B cell (primary cell): ENCODE results near the gene WIPF1. TPM values are rescaled to one million over a fixed set of nuclear protein-coding genes. Genes with fewer than 3 reads are reported as not detected.

ENCODE experiments used
- ATAC-seq: fragments of 200-7000 bp; cut with Tn5 transposase; one replicate; pipeline ENCODE4 v1.10.0; 2021; ENCODE audit warnings: low read depth, mild to moderate bottlenecking, moderate number of reproducible peaks, moderate library complexity
- CTCF ChIA-PET: fragments of 350-600 bp; sonication (Branson Sonifier 250); formaldehyde crosslinking; loops from one replicate; lab custom pipeline; 2021; ENCODE audit warnings: antibody characterized with exemption, inconsistent platforms; lab: Charles Lee
- POLR2A ChIA-PET: fragments of 350-600 bp; sonication (Branson Sonifier 250); formaldehyde crosslinking; loops from one replicate; lab custom pipeline; 2021; ENCODE audit warnings: antibody characterized with exemption; lab: Charles Lee
- DNase-seq: peaks from one replicate; pipeline ENCODE4 v3.0.0; 2013
- H2AFZ ChIP-seq: 2 replicates; pipeline ENCODE4 v1.6.1; 2012; ENCODE audit warnings: mild to moderate bottlenecking, low read depth, low read length; ENCODE audit not compliant: insufficient read depth, poor library complexity, severe bottlenecking
- H3K27ac ChIP-seq, 2 donors: 1 replicate in 1 of 2; 2 replicates in 1 of 2; pipeline ENCODE4 v1.5.1; 2012 to 2013; ENCODE audit warnings: low read length in 2 of 2, mild to moderate bottlenecking in 2 of 2, moderate library complexity in 1 of 2
- H3K27me3 ChIP-seq, 4 experiments: fragments of 200-600 bp in 1 of 4; sonication (generic) in 1 of 4; replicated peaks in 1 of 4; 1 replicate in 2 of 4; 2 replicates in 2 of 4; pipeline versions ENCODE4 v1.6.1 to v1.7.0; 2013 to 2016; ENCODE audit warnings: low read length in 3 of 4, mild to moderate bottlenecking in 2 of 4, mixed read lengths in 1 of 4, moderate library complexity in 1 of 4; ENCODE audit not compliant: insufficient read depth in 4 of 4, control insufficient read depth in 3 of 4; ENCODE audit errors: control extremely low read depth in 1 of 4
- H3K36me3 ChIP-seq, 2 experiments: replicated peaks in 1 of 2; 1 replicate in 1 of 2; 2 replicates in 1 of 2; pipeline versions ENCODE4 v1.6.1 to v1.7.1; 2013; ENCODE audit warnings: low read length in 1 of 2; ENCODE audit not compliant: insufficient read depth in 2 of 2, control insufficient read depth in 1 of 2; ENCODE audit errors: control extremely low read depth in 1 of 2, extremely low read depth in 1 of 2
- H3K4me1 ChIP-seq, 2 donors: fragments of 200-600 bp in 1 of 2; sonication (generic) in 1 of 2; 1 replicate in 1 of 2; 2 replicates in 1 of 2; pipeline versions ENCODE4 v1.5.1 to v1.6.1; 2013 to 2017; ENCODE audit warnings: low read length in 2 of 2; ENCODE audit not compliant: control insufficient read depth in 2 of 2, insufficient read depth in 2 of 2
- H3K4me2 ChIP-seq: replicated peaks from 2 replicates; pipeline ENCODE3; 2012; ENCODE audit warnings: mild to moderate bottlenecking, low read depth, low read length; ENCODE audit not compliant: poor library complexity, severe bottlenecking
- H3K4me3 ChIP-seq, 5 experiments: fragments of 200-600 bp in 1 of 5; sonication (generic) in 1 of 5; 1 replicate in 3 of 5; 2 replicates in 2 of 5; pipeline versions ENCODE4 v1.5.1 to v1.7.0; 2011 to 2016; ENCODE audit warnings: low read length in 4 of 5, mild to moderate bottlenecking in 4 of 5, low read depth in 2 of 5, control low read depth in 1 of 5, moderate library complexity in 1 of 5; ENCODE audit not compliant: insufficient read depth in 1 of 5; ENCODE audit errors: control extremely low read depth in 1 of 5, extremely low read depth in 1 of 5
- H3K79me2 ChIP-seq: fragments of 200-600 bp; sonication (generic); one replicate; pipeline ENCODE4 v1.6.0; 2016; ENCODE audit warnings: low read length; ENCODE audit not compliant: control insufficient read depth, insufficient read depth
- H3K9ac ChIP-seq: fragments of 200-600 bp; sonication (generic); 2 replicates; pipeline ENCODE4 v1.6.1; 2017; ENCODE audit warnings: mild to moderate bottlenecking, low read length, moderate library complexity
- H3K9me3 ChIP-seq, 3 donors: one replicate each; pipeline versions ENCODE4 v1.6.1 to v1.7.1; 2013; ENCODE audit warnings: low read length in 2 of 3; ENCODE audit not compliant: control insufficient read depth in 2 of 3, insufficient read depth in 1 of 3; ENCODE audit errors: control extremely low read depth in 1 of 3
- H4K20me1 ChIP-seq: 2 replicates; pipeline ENCODE4 v1.6.0; 2012; ENCODE audit warnings: mild to moderate bottlenecking, low read length; ENCODE audit not compliant: insufficient read depth, control insufficient read depth, poor library complexity, severe bottlenecking
- H3K27ac Mint-ChIP-seq: one replicate; pipeline ENCODE4 v1.8.0; 2021; ENCODE audit warnings: mixed read lengths
- H3K27me3 Mint-ChIP-seq: one replicate; pipeline ENCODE4 v1.8.0; 2021; ENCODE audit warnings: mixed read lengths
- H3K4me1 Mint-ChIP-seq: one replicate; pipeline ENCODE4 v1.8.0; 2021; ENCODE audit warnings: mixed read lengths
- H3K4me3 Mint-ChIP-seq: one replicate; pipeline ENCODE4 v1.8.0; 2021; ENCODE audit warnings: mixed read lengths
- H3K9me3 Mint-ChIP-seq: one replicate; pipeline ENCODE4 v1.8.0; 2022; ENCODE audit warnings: mixed read lengths; ENCODE audit not compliant: insufficient read depth
- EZH2 ChIP-seq: IDR thresholded peaks from 2 replicates; pipeline ENCODE4 v1.6.1; 2012; ENCODE audit warnings: borderline replicate concordance, low read depth, mild to moderate bottlenecking, moderate library complexity, low read length; ENCODE audit not compliant: insufficient read depth, poor library complexity, severe bottlenecking
- WGBS: methylation state at CpG from one replicate; pipeline ENCODE4 v1.1.5; 2013; ENCODE audit warnings: missing lambda C conversion rate; ENCODE audit not compliant: insufficient coverage; 5-methylcytosine and 5-hydroxymethylcytosine counted together
- intact Hi-C: fragments of 100-400 bp; cut with micrococcal nuclease; formaldehyde crosslinking; loops from one replicate; pipeline ENCODE4 v1.10.0; 2022
- polyA plus RNA-seq: library from polyadenylated mRNA; depleted of rRNA; stranded (reverse); fragments of >200 nt; gene quantifications from 2 replicates; pipeline ENCODE4 v1.2.3, GENCODE V29; 2012
- total RNA-seq, 2 donors: library from RNA; stranded (reverse); fragments of 120-200 nt in 1 of 2; gene quantifications; 1 replicate in 1 of 2; 2 replicates in 1 of 2; pipeline versions ENCODE4 v1.2.3 to v1.2.4, GENCODE V29; 2013 to 2022
- TF ChIP-seq, protein P1 (sequence below): fragments of 200-600 bp; IDR thresholded peaks from one replicate; pipeline ENCODE4 v1.8.0; 2022; ENCODE audit warnings: antibody characterized with exemption, mild to moderate bottlenecking

Gene WIPF1
- total and polyA plus RNA-seq, 2 donors (not counting 1 experiment from before 2014, with no cell fraction given): 137 to 390 TPM

DNA sequence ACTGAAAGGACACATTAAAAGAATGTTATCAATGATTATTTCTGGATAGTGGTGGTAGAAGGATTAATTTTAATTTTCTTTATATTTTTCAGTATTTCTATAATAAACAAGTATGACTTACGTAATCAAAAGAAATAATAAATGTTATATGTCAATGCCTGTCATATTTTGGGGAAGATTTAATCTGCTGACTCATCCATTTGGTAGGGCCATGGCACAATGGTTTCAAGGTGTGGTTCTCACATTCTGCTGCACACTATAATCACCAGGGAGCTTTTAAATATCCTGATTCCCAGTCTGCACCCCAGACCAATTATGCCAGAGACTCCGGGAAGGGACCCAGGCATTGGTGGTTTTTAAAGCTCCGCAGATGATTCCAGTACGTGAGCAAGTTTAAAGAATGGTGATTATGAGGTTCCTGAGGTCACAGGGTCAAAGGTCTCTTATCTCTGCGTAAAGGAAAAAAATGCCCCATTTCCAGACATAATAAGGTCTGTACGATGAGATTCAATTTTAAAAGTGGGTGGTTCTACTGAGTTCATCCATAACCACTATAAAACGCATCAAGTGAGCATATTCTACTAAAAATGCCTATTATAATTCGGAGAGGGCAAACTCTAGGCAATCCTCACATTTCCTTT lies 27.2 kb downstream of the WIPF1 start:
- Mint-ChIP-seq H3K27ac (no peak overlapping the region), H3K9me3 (no peaks in the 10 kb centered on the region), H3K4me1 (peaks cover 12% of the 10 kb centered on the region), H3K27me3 (no peaks in the 10 kb centered on the region), H3K4me3 (no peak overlapping the region)
- CTCF ChIA-PET: interaction anchor here (0.8 to 16.4 kb wide), 6 partner anchors 9 to 116 kb away, joined by 3 to 331 read pairs (median 4); no protein-coding TSS in a partner anchor
- H3K4me2 ChIP-seq: no peak overlapping the region
- no peak overlapping the region for H3K4me3 ChIP-seq
- no peak overlapping the region for H3K27ac ChIP-seq
- 100% methylated on average over 4 of the region's 8 CpGs for WGBS
- H3K9ac ChIP-seq: no peak overlapping the region
- no peaks in the 10 kb centered on the region for H3K4me1 ChIP-seq
- H4K20me1 ChIP-seq: peaks cover 51% of the 10 kb centered on the region
- H3K36me3 ChIP-seq: peaks cover 5 to 96% of the 10 kb centered on the region in 2 experiments
- H3K27me3 ChIP-seq: no peaks in the 10 kb centered on the region
- H3K9me3 ChIP-seq: no peaks in the 10 kb centered on the region
- TF ChIP-seq, protein P1, sequence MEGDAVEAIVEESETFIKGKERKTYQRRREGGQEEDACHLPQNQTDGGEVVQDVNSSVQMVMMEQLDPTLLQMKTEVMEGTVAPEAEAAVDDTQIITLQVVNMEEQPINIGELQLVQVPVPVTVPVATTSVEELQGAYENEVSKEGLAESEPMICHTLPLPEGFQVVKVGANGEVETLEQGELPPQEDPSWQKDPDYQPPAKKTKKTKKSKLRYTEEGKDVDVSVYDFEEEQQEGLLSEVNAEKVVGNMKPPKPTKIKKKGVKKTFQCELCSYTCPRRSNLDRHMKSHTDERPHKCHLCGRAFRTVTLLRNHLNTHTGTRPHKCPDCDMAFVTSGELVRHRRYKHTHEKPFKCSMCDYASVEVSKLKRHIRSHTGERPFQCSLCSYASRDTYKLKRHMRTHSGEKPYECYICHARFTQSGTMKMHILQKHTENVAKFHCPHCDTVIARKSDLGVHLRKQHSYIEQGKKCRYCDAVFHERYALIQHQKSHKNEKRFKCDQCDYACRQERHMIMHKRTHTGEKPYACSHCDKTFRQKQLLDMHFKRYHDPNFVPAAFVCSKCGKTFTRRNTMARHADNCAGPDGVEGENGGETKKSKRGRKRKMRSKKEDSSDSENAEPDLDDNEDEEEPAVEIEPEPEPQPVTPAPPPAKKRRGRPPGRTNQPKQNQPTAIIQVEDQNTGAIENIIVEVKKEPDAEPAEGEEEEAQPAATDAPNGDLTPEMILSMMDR: no peak
- H2AFZ ChIP-seq: no peak overlapping the region
- ATAC-seq (no peak), DNase-seq (no peak)
- H3K79me2 ChIP-seq: peaks cover 50% of the 10 kb centered on the region
- intact Hi-C loops: no loop called here
- POLR2A ChIA-PET: no interaction called here

- H3K36me3 ChIP-seq: peaks cover 5 to 95% of the 10 kb centered on the region in 2 experiments
- Mint-ChIP-seq H3K4me3 (no peak overlapping the region), H3K27ac (no peak overlapping the region), H3K4me1 (peaks cover 10% of the 10 kb centered on the region), H3K9me3 (no peaks in the 10 kb centered on the region), H3K27me3 (no peaks in the 10 kb centered on the region)
- H3K4me3 ChIP-seq: no peak overlapping the region
- TF ChIP-seq, protein P1: no peak
- TF ChIP-seq EZH2: no peak
- no peaks in the 10 kb centered on the region for H3K4me1 ChIP-seq
- H4K20me1 ChIP-seq: peaks cover 44% of the 10 kb centered on the region
- peak overlapping the region in 1 of 2 donors; percentile 60 for H3K27ac ChIP-seq
- H3K27me3 ChIP-seq: no peaks in the 10 kb centered on the region
- DNase-seq: no peak
- peaks cover 44% of the 10 kb centered on the region for H3K79me2 ChIP-seq
- H2AFZ ChIP-seq: no peak overlapping the region
- ChIA-PET CTCF (interaction anchor here (1.3 to 16.4 kb wide), 3 partner anchors 34 to 117 kb away, joined by 5 to 331 read pairs (median 9); no protein-coding TSS in a partner anchor), POLR2A (no interaction called here)
- H3K4me2 ChIP-seq: no peak overlapping the region
- WGBS: no CpG with 5 or more reads among the region's 1 CpG
- H3K9ac ChIP-seq: no peak overlapping the region
- intact Hi-C loops: no loop called here
- ATAC-seq: no peak
- H3K9me3 ChIP-seq: no peaks in the 10 kb centered on the region
These were observed 27.9 kb downstream of the WIPF1 start for GRCh38 chr2:174569678-174570077.
